Stromal cell of bone marrow (primary cell): Measurements from ENCODE around the gene A2M.

ENCODE experiments used
- DNase-seq: peaks from one replicate; pipeline ENCODE4 v3.0.0-alpha.2; 2012; ENCODE audit warnings: low read depth

A2M gene

DNA sequence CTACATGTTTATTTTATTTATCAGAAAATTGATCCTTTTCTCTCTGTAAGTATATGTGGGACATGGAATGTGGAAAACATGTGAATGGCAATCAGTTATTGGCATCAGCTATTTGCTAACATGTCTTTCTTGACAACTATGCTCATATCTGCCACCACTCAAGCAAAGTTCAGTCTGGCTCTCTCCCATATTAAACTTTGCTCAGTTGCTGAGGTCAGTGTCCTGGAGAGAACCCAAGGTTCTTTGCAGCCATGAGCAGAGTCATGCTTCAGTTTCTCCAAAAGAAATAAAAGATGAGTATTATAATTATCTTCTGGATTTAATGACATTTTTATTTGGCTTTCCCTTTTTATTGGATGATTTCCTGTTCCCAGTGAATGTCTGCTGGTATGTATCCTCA, 42.6 kb downstream of the A2M start:
- DNase-seq, result peak; percentile 16

DNA sequence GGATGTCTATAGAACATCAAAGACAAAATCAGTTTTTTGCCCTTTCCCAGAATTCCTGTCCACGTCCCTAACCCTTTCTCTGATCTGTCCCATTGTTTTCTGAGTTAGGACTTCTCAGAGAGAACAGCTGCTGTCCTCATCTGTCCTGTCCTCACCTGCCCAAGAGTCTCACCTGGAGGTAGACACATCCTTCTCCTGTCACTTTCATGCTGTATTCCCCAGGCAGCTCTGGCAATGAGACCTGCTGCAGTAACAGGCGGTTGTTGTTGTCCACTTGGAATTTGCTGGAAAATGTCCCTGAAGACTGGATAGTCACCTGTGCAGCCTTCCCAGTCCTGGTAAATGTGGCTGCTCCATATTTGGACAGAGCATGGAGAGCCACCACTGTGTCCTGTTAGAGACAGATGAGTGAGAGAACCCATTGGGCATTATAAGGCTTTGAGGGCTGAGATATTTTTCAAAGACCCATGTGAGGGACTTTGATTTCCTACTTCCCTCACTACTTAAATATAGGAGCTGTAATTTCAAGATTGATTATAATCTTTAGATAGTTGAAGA, 43.2 kb downstream of the A2M start:
- DNase-seq, result no peak

DNA sequence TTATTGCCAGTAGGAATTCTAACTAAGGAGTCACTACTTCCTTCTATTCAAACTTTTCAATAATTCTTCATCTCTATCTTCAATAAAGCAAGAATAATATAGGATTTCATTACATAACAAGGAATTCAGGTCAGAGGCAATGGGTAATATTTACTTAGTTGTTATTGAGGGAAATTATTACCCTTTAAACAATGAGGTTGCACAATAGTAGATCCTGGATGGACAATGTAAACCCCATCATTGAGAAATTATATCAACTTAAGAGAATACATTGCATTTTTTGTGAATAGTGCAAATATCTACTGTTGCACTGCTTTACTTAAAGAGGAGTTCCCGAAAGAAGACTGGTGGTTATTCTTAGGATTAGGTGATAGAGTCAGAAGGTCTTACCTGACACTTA, 43.8 kb downstream of the A2M start:
- DNase-seq, result no peak

DNA sequence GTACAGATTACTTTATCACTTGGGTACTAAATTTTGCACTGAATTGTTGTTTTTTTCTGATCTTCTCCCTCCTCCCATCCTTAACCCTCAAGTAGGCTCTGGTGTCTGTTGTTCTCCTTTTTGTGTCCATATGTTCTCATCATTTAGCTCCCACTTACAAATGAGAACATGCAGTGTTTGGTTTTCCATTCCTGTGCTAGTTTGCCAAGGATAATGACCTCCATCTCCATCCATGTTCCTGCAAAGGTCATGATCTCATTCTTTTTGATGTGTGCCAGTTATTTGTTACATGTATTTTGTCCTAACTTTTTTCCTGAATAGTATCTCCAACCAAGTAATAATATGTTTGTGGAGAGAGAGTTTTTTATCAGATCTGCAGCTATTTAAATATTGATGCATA, 44.2 kb downstream of the A2M start:
- DNase-seq, result no peak

DNA sequence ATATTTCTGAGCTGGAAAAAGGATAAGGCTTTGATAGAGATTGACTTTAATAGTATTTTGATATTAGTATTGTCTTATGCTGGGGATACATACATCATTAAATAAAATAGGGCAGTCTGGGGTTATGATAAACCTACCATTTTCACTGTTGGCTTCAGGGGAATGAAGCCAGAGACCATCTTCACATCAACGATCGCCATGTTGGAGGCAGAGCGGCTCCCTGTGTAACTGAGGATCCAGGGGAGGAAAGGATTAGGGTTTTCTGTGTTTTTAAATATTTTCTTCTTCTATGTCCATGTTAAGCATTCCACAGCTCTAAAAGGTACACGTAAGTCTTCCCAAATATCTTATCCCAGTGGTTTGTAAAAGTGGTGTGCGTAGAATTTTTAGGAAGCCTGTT, 45.4 kb downstream of the A2M start:
- no peak for DNase-seq

DNA sequence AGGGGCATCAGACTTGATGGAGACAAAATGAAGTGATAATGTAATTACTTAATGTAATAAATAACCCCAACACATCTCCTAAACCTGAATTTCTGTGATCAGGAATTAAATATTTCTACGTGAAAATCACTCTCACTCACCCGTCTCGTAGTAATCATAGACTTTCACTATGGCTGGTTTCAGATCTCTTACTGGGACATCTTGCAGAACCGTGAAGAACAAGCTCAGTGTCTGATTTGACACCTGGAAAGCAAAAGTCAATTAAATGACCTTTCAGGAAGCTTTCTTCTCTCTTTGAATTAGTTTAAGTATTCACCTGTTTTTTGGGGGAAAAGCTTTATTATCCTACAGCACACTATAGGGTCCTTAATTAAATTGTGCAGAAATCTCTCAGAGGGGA, 47.1 kb downstream of the A2M start:
- DNase-seq, result no peak

DNA sequence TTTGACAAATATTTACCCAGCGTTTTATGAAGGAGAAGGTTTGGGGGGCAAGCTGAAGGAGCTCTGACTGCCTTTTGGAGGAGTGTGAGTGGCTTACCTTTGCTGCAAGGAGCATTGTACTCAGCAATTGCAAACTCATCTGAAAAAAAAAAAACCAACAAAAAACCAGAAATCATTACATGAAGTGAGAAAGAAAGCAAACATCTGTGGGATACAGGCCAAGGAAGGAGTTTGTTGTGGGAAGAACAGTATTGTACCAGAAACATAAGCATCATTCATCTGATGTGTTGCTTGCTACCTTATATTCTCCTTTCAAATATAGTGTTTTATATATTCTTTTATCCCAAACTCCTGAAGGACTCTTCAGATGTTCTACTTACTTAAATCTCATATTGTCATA, 47.6 kb downstream of the A2M start:
- no peak for DNase-seq

DNA sequence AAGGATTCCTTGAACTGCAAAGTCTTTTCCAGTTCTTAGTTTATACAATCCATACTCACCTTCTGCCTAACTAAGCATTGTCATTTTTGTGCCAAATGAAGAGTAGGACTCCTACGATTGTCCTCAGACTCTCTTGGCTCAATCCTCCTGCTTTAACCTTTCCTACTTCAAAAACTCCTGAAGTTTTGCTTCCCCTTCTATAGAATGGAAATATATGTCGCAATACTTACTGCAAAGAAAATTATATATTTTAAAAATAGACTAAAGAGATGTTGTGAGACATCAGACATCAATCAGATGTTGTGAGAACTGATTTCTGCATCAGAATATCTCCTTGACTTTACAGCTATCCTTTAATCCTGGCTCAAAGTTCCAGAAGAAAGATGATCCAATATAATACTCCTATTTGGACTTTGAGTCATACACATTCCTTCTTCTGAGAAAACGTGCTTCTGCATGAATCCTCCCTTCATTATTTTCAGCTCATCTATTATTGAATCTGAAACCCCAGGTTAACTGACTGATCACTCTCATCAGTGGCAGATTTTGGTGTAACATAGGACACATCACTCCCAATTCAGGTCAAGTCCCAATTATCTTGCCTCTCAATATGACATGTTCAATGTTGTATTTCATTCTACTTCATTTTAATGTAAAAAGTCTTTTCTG, 48.8 kb downstream of the A2M start:
- DNase-seq, result no peak

DNA sequence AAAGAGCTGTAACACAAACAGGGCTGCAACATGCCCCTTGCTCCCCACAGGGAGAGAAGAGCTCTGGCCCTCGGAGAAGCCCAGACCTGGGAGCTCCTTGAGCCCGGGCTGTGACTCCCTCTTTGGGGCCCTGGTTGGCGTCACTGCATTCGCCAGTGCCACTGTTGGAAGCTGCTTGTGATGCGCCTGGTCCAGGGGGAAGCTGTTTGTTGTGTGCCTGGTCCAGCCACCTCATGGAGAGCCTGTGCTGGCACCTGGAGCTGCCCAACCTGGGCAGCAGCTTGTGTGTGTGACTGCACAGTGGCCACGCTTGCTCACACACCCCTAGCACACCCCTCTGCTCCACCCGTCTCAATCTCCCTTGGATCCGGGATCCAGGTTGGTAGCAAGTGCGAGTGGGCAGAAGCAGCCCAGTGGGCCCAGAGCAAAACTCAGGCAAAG, 49.5 kb downstream of the A2M start:
- DNase-seq, result no peak

DNA sequence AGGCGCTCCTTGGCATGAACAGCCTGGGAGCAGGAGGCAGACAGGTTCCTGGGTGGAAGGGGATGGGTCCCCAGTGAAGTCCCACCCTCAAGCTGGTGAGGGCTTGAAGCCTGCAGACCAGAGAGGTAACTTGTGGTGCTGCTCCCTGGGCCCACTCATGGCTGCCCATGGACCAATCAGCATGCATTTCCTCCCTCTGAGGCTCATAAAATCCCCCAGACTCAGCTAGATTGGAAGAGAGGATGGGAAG, 50.2 kb downstream of the A2M start:
- DNase-seq, result no peak

DNA sequence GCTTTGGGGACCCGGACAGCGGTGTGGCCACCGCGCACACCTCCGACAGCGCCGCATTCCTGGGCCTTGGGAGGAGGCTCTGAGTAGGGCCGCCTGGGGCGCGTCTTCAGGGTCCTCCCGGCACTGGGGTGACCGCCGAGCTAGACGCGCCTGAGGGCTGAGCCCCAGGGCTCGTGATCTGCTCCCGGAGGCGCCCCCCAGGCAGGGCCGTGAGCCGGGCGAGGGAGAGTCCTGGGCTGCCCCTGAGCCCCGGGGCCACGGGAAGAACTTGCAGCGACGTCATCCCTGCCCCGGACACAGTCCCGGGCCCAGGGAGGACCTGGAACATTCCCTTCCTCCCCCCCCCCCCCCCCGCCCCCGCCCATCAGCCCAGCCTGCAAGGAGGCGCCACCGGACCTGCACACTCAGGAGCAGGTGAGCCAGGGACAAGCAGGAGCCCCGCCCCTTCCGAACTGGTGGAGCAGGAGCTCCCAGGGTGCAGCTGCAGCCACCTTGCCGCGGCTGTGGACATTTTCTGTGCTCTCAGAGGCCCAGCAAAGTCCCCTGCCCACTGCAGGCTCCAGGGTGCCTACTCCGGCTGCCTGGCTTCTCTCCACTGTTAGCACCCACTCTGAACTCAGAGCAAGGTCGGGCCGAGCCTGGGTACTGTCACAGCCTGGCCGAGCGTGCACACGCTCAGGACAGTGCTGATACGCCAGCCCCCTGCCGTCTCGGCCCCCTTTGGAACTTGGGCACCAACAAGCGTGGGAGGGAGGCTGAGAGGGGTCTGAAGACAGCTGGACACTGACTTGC, 50.7 kb downstream of the A2M start:
- peak; percentile 13 for DNase-seq

DNA sequence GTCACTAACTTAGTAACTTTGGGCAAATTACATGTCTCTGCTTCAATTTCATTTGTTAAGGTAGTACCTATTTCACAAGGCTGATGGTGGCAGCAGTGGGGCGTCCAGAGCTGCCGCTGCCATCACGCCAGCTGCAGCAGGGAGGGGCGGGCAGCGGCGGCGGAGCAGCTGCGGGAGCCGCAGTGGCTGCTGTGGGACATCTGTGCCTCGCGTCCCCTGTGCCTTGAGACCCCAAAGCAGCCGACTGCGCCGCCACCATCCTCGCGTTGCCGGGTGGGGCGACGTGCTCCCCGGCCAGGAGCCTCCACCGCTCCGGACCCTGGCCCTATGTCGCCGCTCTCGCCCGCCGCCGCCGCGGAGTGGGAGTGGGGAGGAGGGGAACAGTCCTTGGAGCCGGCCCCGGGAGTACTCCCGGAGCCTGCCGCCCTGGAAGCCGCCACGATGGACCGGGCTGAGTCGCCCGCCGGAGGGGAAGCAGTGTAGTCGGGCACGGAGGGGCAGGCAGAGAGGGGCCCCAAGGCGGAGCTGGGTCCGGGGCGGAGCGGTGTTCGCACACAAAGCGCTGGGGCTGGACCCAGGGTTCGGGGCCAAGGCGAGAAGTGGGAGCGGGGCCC, 51.4 kb downstream of the A2M start:
- DNase-seq, result peak; percentile 28

DNA sequence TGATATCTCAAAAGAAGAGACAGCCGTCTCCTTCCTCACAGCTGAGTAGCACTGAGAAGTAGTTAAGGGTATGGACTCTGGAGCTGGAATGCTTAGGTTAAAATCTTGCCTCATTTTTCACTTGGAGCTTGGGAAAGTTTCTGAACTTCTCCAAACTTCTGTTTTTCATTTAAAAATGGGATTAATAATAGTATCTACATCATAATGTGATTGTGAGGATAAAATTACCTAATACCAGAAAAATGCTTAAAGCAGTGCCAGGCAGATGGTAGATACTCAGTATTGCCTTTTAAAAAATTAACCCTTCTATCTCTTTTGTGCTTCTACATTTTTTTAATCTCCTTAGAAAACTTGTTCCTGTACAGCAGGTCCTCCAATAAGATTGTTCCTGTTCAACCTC, 63.1 kb downstream of the A2M start:
- DNase-seq, result no peak

DNA sequence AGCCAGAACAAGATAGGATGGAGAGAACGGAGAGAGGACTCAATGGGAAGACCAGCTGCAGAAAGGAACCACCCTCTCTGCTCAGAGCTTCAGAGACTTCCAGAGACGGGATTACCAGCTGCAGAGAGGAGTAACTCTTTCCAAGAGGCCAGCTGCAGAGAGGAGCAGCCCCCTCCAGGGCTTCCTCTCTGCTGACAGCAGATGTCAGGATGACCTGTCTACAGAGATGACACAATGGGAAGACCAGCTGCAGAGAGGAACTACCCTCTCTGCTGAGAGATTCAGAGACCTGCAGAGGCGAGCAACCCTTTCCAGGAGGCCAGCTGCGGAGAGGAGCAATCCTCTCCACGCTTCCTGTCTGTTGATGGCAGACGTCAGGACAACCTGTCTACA, 64.6 kb downstream of the A2M start:
- no peak for DNase-seq

DNA sequence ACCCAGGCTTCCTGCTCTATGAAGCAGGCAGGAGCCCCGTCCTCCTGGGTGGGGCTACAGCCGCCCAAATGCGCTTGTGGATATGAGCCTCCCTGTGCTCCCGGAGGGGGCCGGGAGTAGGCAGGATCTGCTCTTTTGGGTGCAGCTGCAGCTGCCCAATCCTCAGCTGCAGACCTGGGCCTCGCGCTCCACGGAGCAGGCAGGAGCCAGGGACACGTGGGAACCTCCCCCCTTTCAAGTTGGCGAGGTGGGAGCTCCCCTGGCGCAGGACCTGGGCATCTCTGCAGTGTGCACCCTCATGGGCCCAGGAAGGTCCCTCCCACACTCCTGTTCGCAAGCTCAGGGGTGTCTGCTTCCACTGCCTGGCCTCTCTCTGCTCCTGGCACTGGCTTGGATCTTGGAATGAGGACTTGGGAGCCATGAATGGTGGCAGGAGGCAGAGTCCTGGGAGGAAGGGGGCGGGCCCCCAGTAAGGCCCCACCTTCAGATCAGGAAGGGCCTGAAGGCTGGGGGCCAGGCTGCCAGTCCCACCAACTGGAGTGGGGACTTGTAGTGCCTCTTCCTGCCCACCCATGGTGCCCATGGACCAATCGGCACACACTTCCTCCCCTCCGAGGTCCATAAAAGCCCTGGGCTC, 65.1 kb downstream of the A2M start:
- DNase-seq, result no peak

DNA sequence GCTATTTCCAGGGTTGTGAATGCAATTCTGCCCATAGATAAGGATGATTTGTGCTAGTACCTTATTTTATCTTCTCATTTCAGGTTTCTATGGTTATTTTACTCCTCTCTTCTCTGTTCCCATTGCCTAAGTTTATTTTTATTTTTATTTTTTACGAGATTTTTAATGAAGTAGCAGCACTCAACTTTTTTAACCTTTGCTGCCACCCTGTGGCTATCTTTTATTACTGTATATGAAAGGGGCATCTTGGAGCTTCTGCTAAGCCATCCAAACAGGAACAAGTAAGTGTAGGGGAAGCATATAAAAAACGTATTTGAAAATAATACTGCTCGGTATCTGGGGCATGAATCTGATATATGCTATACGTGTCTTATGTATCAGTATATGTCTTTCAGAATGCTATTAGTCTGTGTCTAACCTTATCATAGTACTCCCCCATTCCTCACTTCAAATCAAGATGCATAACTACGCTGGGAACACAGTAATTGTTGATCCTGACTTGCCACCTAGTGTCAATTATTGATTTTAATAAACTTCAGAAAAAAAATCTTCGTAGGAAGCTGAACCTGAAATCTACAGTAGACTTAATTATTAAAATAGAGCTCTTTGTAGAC, 66.1 kb downstream of the A2M start:
- DNase-seq, result peak; percentile 41

DNA sequence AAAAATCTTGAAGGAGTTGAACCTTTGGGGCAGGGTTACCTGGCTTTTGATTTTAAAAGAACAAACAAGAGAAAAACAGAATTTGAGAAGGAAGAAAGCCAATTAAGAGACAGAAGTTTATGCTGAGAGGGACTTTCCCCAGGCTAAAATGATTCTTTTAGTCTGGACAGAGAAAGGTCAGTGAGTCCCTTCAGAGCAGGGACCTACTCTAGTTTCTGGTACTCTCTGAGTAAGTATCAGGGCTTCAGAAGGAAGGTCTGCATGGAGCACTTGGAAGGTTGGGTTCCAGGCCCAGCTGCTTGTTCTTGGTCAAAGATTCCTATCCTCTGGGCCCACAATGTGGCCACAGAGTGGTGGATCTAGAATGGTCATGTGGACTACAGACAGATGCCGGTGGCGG, 66.8 kb downstream of the A2M start:
- no peak for DNase-seq

DNA sequence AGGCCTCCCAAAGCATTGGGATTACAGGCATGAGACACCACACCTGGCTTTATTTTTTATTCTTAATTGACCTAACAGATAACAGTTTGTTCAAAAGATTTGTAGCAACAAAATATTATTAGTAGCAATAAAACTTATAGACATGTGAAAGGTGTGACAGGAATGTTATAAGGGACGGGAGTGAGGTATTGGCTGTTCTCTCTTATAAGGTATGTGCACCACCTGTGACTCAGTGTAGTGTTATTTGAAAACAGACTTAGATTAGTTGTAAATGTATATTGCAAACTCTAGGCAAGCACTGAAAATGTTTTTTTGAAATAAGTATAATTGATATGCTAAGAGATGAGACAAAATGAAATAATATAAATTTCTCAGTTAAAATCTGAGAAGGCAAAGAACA, 68.6 kb downstream of the A2M start:
- no peak for DNase-seq

DNA sequence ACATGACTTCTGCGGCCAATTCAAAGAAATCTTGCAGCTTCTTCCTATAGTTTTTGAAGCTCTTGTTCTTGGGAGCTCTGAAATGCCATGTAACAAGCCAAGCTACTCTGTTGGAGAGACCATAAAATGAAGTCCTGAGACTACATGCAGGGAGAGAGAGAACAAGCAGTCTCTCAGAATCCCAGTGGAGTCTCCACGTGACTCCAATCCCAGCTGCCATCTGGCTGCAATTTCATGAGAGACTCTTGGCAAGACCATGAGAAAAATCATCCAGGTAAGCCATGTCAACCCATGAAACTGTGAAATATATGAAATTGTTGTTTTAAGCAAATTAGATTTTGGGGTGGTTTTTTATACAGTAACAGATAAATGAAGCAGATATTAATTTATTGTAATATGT, 72.0 kb downstream of the A2M start:
- no peak for DNase-seq

DNA sequence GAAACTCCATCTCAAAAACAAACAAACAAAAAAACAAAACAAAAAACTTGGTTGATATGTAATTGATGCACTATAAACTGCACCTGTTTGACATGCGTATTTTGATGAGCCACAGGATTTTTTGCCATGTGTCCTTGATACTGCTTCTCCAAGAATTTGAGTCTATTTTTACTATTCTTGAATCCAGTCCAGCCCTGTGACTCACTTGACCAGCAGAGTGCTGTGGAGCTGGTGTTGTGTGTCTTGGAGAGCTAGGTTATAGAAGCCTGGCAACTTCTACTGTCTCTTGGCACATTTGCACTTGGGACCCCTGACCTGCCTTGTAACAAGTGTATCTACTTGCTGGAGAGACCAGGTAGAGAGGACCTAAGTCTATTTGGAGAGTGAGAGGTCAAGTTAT, 74.4 kb downstream of the A2M start:
- DNase-seq, result peak; percentile 50

DNA sequence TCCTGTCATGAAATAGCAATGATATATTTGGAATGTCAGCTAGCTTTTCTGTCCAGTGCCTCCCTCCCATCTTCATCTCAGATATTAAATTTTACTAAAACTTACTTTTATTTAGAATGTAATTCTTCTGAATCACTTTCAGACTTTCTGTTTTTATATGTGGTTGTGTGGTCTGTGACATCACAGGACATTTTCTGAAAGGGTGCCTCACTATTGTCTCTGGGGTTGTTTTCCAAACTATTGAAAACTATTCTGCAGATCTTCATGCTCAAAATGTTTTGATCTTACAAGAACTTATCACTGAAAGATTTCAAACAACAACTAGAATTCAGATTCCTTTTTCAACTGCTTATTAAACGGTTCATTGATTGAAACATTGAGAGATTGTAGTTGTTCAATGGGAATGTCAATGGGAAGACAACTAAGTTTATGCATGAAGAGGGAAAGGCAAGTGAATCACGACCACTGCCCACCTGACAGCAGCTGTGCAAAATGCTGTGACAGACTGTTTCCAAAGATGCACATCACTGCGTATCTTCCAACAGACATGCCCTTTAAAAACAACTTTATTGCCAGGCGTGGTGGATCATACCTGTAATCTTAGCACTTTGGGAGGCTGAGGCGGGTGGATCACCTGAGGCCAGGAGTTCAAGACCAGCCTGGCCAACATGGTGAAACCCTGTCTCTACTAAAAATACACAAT, 75.1 kb downstream of the A2M start:
- DNase-seq, result no peak
